Activated naive CD8-positive, alpha-beta T cell treated with anti-CD3 and anti-CD28 coated beads, Interleukin-2, amount 50 U/mL, for 24 hours (primary cell): ENCODE measurements around the gene VWC2.
"Not testable (repeated sequence)": the region's sequence is repeated elsewhere in the genome, so short reads cannot be mapped to it uniquely, and the experiment has no call there.

Source experiments
- ATAC-seq: fragments of 150-1000 bp; cut with Tn5 transposase; one replicate; pipeline ENCODE4 v1.10.0; 2021
- DNase-seq: peaks from one replicate; pipeline ENCODE4 v3.0.0; 2021
- H3K27ac Mint-ChIP-seq: one replicate; pipeline ENCODE4 v1.8.0; 2021; ENCODE audit warnings: mild to moderate bottlenecking, mixed read lengths
- H3K27me3 Mint-ChIP-seq: one replicate; pipeline ENCODE4 v1.8.0; 2021; ENCODE audit warnings: mixed read lengths
- H3K36me3 Mint-ChIP-seq: one replicate; pipeline ENCODE4 v1.8.0; 2021; ENCODE audit warnings: low read depth, mixed read lengths
- H3K4me1 Mint-ChIP-seq: one replicate; pipeline ENCODE4 v1.8.0; 2021; ENCODE audit warnings: mixed read lengths
- H3K4me3 Mint-ChIP-seq: one replicate; pipeline ENCODE4 v1.8.0; 2021; ENCODE audit warnings: mild to moderate bottlenecking, moderate library complexity, mixed read lengths
- H3K9me3 Mint-ChIP-seq: one replicate; pipeline ENCODE4 v1.8.0; 2021; ENCODE audit warnings: mixed read lengths

The VWC2 gene

GRCh38 chr7:49802600-49802999, 29.2 kb downstream of the VWC2 start:
- H3K9me3 Mint-ChIP-seq: no peaks in the 10 kb centered on the region
- H3K27ac Mint-ChIP-seq: no peak overlapping the region
- no peak for ATAC-seq
- DNase-seq: no peak
- H3K27me3 Mint-ChIP-seq: no peaks in the 10 kb centered on the region
- H3K4me1 Mint-ChIP-seq: no peaks in the 10 kb centered on the region
- no peak overlapping the region for H3K4me3 Mint-ChIP-seq
- H3K36me3 Mint-ChIP-seq: no peaks in the 10 kb centered on the region

GRCh38 chr7:49803812-49804211, 30.4 kb downstream of the VWC2 start:
- no peak for ATAC-seq
- no peaks in the 10 kb centered on the region for H3K36me3 Mint-ChIP-seq

GRCh38 chr7:49805371-49806007, 32.1 kb downstream of the VWC2 start:
- H3K9me3 Mint-ChIP-seq: no peaks in the 10 kb centered on the region
- H3K4me3 Mint-ChIP-seq: no peak overlapping the region
- H3K4me1 Mint-ChIP-seq: no peaks in the 10 kb centered on the region
- ATAC-seq: no peak
- H3K27ac Mint-ChIP-seq: no peak overlapping the region
- no peaks in the 10 kb centered on the region for H3K36me3 Mint-ChIP-seq
- no peak for DNase-seq
- H3K27me3 Mint-ChIP-seq: no peaks in the 10 kb centered on the region

More at GRCh38 chr7:49803812-49804211, 30.4 kb downstream of the VWC2 start:
- no peak overlapping the region for H3K27ac Mint-ChIP-seq
- H3K9me3 Mint-ChIP-seq: no peaks in the 10 kb centered on the region
- no peak for DNase-seq
- no peak overlapping the region for H3K4me3 Mint-ChIP-seq
- H3K27me3 Mint-ChIP-seq: no peaks in the 10 kb centered on the region
- no peaks in the 10 kb centered on the region for H3K4me1 Mint-ChIP-seq

GRCh38 chr7:49812534-49812933, 39.1 kb downstream of the VWC2 start:
- Mint-ChIP-seq H3K27me3 (peaks cover 6% of the 10 kb centered on the region), H3K27ac (no peak overlapping the region), H3K4me1 (no peaks in the 10 kb centered on the region), H3K9me3 (peaks cover 3% of the 10 kb centered on the region), H3K4me3 (no peak overlapping the region), H3K36me3 (no peaks in the 10 kb centered on the region)
- ATAC-seq: no peak
- no peak for DNase-seq

- Mint-ChIP-seq H3K4me1 (no peaks in the 10 kb centered on the region), H3K9me3 (peaks cover 3% of the 10 kb centered on the region), H3K36me3 (no peaks in the 10 kb centered on the region), H3K4me3 (no peak overlapping the region), H3K27me3 (peaks cover 6% of the 10 kb centered on the region), H3K27ac (no peak overlapping the region)
- no peak for ATAC-seq
- DNase-seq: no peak
These were observed 43.8 kb downstream of the VWC2 start for GRCh38 chr7:49817279-49817678.

GRCh38 chr7:49821181-49821580, 47.7 kb downstream of the VWC2 start:
- Mint-ChIP-seq H3K36me3 (no peaks in the 10 kb centered on the region), H3K27me3 (peaks cover under 1% of the 10 kb centered on the region)
- DNase-seq: no peak

GRCh38 chr7:49822856-49823255, 49.4 kb downstream of the VWC2 start:
- H3K27ac Mint-ChIP-seq: no peak overlapping the region
- no peaks in the 10 kb centered on the region for H3K36me3 Mint-ChIP-seq
- ATAC-seq (no peak), DNase-seq (no peak)
- no peaks in the 10 kb centered on the region for H3K9me3 Mint-ChIP-seq
- H3K27me3 Mint-ChIP-seq: no peaks in the 10 kb centered on the region
- H3K4me1 Mint-ChIP-seq: no peaks in the 10 kb centered on the region
- no peak overlapping the region for H3K4me3 Mint-ChIP-seq

More at GRCh38 chr7:49821181-49821580, 47.7 kb downstream of the VWC2 start:
- no peak overlapping the region for H3K4me3 Mint-ChIP-seq
- no peak overlapping the region for H3K27ac Mint-ChIP-seq
- no peaks in the 10 kb centered on the region for H3K4me1 Mint-ChIP-seq
- ATAC-seq: no peak
- H3K9me3 Mint-ChIP-seq: peaks cover 2% of the 10 kb centered on the region

- H3K4me3 Mint-ChIP-seq: no peak overlapping the region
- DNase-seq: no peak
- no peaks in the 10 kb centered on the region for H3K36me3 Mint-ChIP-seq
- H3K4me1 Mint-ChIP-seq: no peaks in the 10 kb centered on the region
- H3K9me3 Mint-ChIP-seq: no peaks in the 10 kb centered on the region
- no peak for ATAC-seq
- no peak overlapping the region for H3K27ac Mint-ChIP-seq
- no peaks in the 10 kb centered on the region for H3K27me3 Mint-ChIP-seq
These were observed 50.1 kb downstream of the VWC2 start for GRCh38 chr7:49823566-49823965.

- Mint-ChIP-seq H3K27ac (no peak overlapping the region), H3K36me3 (no peaks in the 10 kb centered on the region), H3K27me3 (peaks cover 1% of the 10 kb centered on the region), H3K9me3 (no peaks in the 10 kb centered on the region), H3K4me3 (no peak overlapping the region), H3K4me1 (no peaks in the 10 kb centered on the region)
- DNase-seq (no peak), ATAC-seq (no peak)
These were observed 66.6 kb downstream of the VWC2 start for GRCh38 chr7:49839863-49840645.

GRCh38 chr7:49840751-49841405, 67.4 kb downstream of the VWC2 start:
- Mint-ChIP-seq H3K4me1 (no peaks in the 10 kb centered on the region), H3K36me3 (no peaks in the 10 kb centered on the region), H3K4me3 (no peak overlapping the region), H3K27ac (no peak overlapping the region), H3K9me3 (no peaks in the 10 kb centered on the region), H3K27me3 (no peaks in the 10 kb centered on the region)
- DNase-seq (no peak), ATAC-seq (no peak)

GRCh38 chr7:49845626-49846025, 72.2 kb downstream of the VWC2 start:
- no peak overlapping the region for H3K27ac Mint-ChIP-seq
- no peak overlapping the region for H3K4me3 Mint-ChIP-seq
- no peaks in the 10 kb centered on the region for H3K36me3 Mint-ChIP-seq
- ATAC-seq: no peak
- no peak for DNase-seq
- no peaks in the 10 kb centered on the region for H3K4me1 Mint-ChIP-seq
- H3K27me3 Mint-ChIP-seq: no peaks in the 10 kb centered on the region
- H3K9me3 Mint-ChIP-seq: no peaks in the 10 kb centered on the region

- Mint-ChIP-seq H3K27me3 (no peaks in the 10 kb centered on the region), H3K4me1 (no peaks in the 10 kb centered on the region), H3K27ac (no peak overlapping the region), H3K36me3 (no peaks in the 10 kb centered on the region), H3K4me3 (no peak overlapping the region), H3K9me3 (no peaks in the 10 kb centered on the region)
- DNase-seq (no peak), ATAC-seq (no peak)
These were observed 74.9 kb downstream of the VWC2 start for GRCh38 chr7:49848211-49848841.

GRCh38 chr7:49850921-49851613, 77.6 kb downstream of the VWC2 start:
- Mint-ChIP-seq H3K27ac (no peak overlapping the region), H3K9me3 (no peaks in the 10 kb centered on the region), H3K4me1 (no peaks in the 10 kb centered on the region), H3K27me3 (no peaks in the 10 kb centered on the region), H3K36me3 (no peaks in the 10 kb centered on the region), H3K4me3 (no peak overlapping the region)
- DNase-seq (no peak), ATAC-seq (no peak)

GRCh38 chr7:49851614-49851934, 78.1 kb downstream of the VWC2 start:
- not testable (repeated sequence) for H3K27ac Mint-ChIP-seq, DNase-seq, H3K9me3 Mint-ChIP-seq, H3K36me3 Mint-ChIP-seq, H3K4me1 Mint-ChIP-seq, ATAC-seq, H3K27me3 Mint-ChIP-seq, H3K4me3 Mint-ChIP-seq
